ENCODE measurements around the gene PZP. TPM values are rescaled to one million over a fixed set of nuclear protein-coding genes. Genes with fewer than 3 reads are reported as not detected.

The PZP gene
- polyA plus RNA-seq, 1 donor from 2014 or later: not detected

GRCh38 chr12:9149372-9149771 is 58.8 kb downstream of the PZP start:
- Histone ChIP-seq H3K27me3 (ENCODE audit: insufficient read depth, low read depth, low read length) (no peaks in the 10 kb centered on the region), H3K9me3 (ENCODE audit: low read length) (no peaks in the 10 kb centered on the region), H3K4me2 (ENCODE audit: low read length) (no peak overlapping the region), H2AFZ (ENCODE audit: low read depth, low read length) (no peak overlapping the region), H3K4me3 (ENCODE audit: low read length) (no peak overlapping the region), H3K79me2 (replicated peaks; ENCODE audit: insufficient read depth, low read length) (no peaks in the 10 kb centered on the region), H3K27ac (ENCODE audit: low read length) (no peak overlapping the region), H3K36me3 (ENCODE audit: insufficient read depth, low read length) (no peaks in the 10 kb centered on the region), H3K9me2 (ENCODE audit: insufficient read depth, low read length) (no peaks in the 10 kb centered on the region), H4K20me1 (ENCODE audit: insufficient read depth) (no peaks in the 10 kb centered on the region), H3F3A (ENCODE audit: insufficient read depth, low read length, poor library complexity, severe bottlenecking) (no peaks in the 10 kb centered on the region), H3K9ac (ENCODE audit: low read length) (no peak overlapping the region)
- TF ChIP-seq SMC3 (conservative IDR thresholded peaks at IDR 0.05; ENCODE audit: poor library complexity) (no peak), MXI1 (conservative IDR thresholded peaks at IDR 0.05; ENCODE audit: poor library complexity, severe bottlenecking) (no peak), POLR2AphosphoS5 (IDR thresholded peaks at IDR 0.05) (no peak), TAF1 (IDR thresholded peaks at IDR 0.05; ENCODE audit: low read depth) (no peak), RAD21 (conservative IDR thresholded peaks at IDR 0.05) (no peak), EP300 (conservative IDR thresholded peaks at IDR 0.05; ENCODE audit: poor library complexity, severe bottlenecking) (no peak), EZH2 (IDR thresholded peaks at IDR 0.05; ENCODE audit: borderline replicate concordance, insufficient read depth, low read length, poor library complexity, severe bottlenecking) (no peak), CTCF (IDR thresholded peaks at IDR 0.05; ENCODE audit: poor library complexity, severe bottlenecking) (no peak), REST (IDR thresholded peaks at IDR 0.05; ENCODE audit: borderline replicate concordance) (no peak)

GRCh38 chr12:9148926-9149325 is 59.3 kb downstream of the PZP start:
- no peak overlapping the region for H2AFZ ChIP-seq (ENCODE audit: low read depth, low read length)
- H3K9me3 ChIP-seq (ENCODE audit: low read length): no peaks in the 10 kb centered on the region
- no peak overlapping the region for H3K4me3 ChIP-seq (ENCODE audit: low read length)
- H3F3A ChIP-seq (ENCODE audit: insufficient read depth, low read length, poor library complexity, severe bottlenecking): no peaks in the 10 kb centered on the region
- H3K9me2 ChIP-seq (ENCODE audit: insufficient read depth, low read length): no peaks in the 10 kb centered on the region
- no peaks in the 10 kb centered on the region for H3K36me3 ChIP-seq (ENCODE audit: insufficient read depth, low read length)
- H3K27ac ChIP-seq (ENCODE audit: low read length): no peak overlapping the region
- no peaks in the 10 kb centered on the region for H4K20me1 ChIP-seq (ENCODE audit: insufficient read depth)
- no peaks in the 10 kb centered on the region for H3K79me2 ChIP-seq (replicated peaks; ENCODE audit: insufficient read depth, low read length)
- TF ChIP-seq CTCF (IDR thresholded peaks at IDR 0.05; ENCODE audit: poor library complexity, severe bottlenecking): no peak
- no peak for TF ChIP-seq TAF1 (IDR thresholded peaks at IDR 0.05; ENCODE audit: low read depth)
- no peak for TF ChIP-seq POLR2AphosphoS5 (IDR thresholded peaks at IDR 0.05)
- TF ChIP-seq RAD21 (conservative IDR thresholded peaks at IDR 0.05): no peak
- TF ChIP-seq REST (IDR thresholded peaks at IDR 0.05; ENCODE audit: borderline replicate concordance): no peak
- no peak for TF ChIP-seq EP300 (conservative IDR thresholded peaks at IDR 0.05; ENCODE audit: poor library complexity, severe bottlenecking)
- no peak for TF ChIP-seq SMC3 (conservative IDR thresholded peaks at IDR 0.05; ENCODE audit: poor library complexity)
- no peak for TF ChIP-seq MXI1 (conservative IDR thresholded peaks at IDR 0.05; ENCODE audit: poor library complexity, severe bottlenecking)
- no peak for TF ChIP-seq EZH2 (IDR thresholded peaks at IDR 0.05; ENCODE audit: borderline replicate concordance, insufficient read depth, low read length, poor library complexity, severe bottlenecking)
- no peak overlapping the region for H3K9ac ChIP-seq (ENCODE audit: low read length)
- no peak overlapping the region for H3K4me2 ChIP-seq (ENCODE audit: low read length)
- H3K27me3 ChIP-seq (ENCODE audit: insufficient read depth, low read depth, low read length): no peaks in the 10 kb centered on the region
